NK-92 (cell line): ENCODE measurements around the gene TECTA.
"Not testable (repeated sequence)": the region's sequence is repeated elsewhere in the genome, so short reads cannot be mapped to it uniquely, and the experiment has no call there.

Source experiments
- DNase-seq: peaks from one replicate; lab custom pipeline; 2025; ENCODE audit not compliant: unreplicated experiment; lab: John Stamatoyannopoulos, UW

Gene TECTA

GRCh38 chr11:121091492-121092152 lies 9.4 kb upstream of the TECTA start:
- DNase-seq, result no peak

- DNase-seq, result no peak
These were observed 5.5 kb upstream of the TECTA start for GRCh38 chr11:121095561-121095960.

- DNase-seq, result no peak
These were observed 1.7 kb upstream of the TECTA start for GRCh38 chr11:121099364-121099763.

GRCh38 chr11:121099885-121100284 lies 1.2 kb upstream of the TECTA start:
- DNase-seq, result no peak

GRCh38 chr11:121104312-121104762 lies 3.3 kb downstream of the TECTA start:
- DNase-seq, result no peak

- no peak for DNase-seq
These were observed 4.0 kb downstream of the TECTA start for GRCh38 chr11:121105063-121105480.

GRCh38 chr11:121105481-121106195 lies 4.6 kb downstream of the TECTA start:
- no peak for DNase-seq

- DNase-seq, result no peak
These were observed 5.8 kb downstream of the TECTA start for GRCh38 chr11:121106812-121107211.

GRCh38 chr11:121108413-121108812 lies 7.4 kb downstream of the TECTA start:
- DNase-seq, result no peak

GRCh38 chr11:121109471-121109870 lies 8.4 kb downstream of the TECTA start:
- no peak for DNase-seq

GRCh38 chr11:121109916-121110586 lies 9.0 kb downstream of the TECTA start:
- no peak for DNase-seq

- DNase-seq, result no peak
These were observed 10.1 kb downstream of the TECTA start for GRCh38 chr11:121110871-121111724.

- DNase-seq, result no peak
These were observed 11.7 kb downstream of the TECTA start for GRCh38 chr11:121112498-121113455.

- DNase-seq, result no peak
These were observed 12.6 kb downstream of the TECTA start for GRCh38 chr11:121113611-121114010.

GRCh38 chr11:121115024-121115423 lies 14.0 kb downstream of the TECTA start:
- not testable (repeated sequence) for DNase-seq

- DNase-seq, result no peak
These were observed 16.7 kb downstream of the TECTA start for GRCh38 chr11:121117788-121118187.

GRCh38 chr11:121119440-121119839 lies 18.4 kb downstream of the TECTA start:
- no peak for DNase-seq

GRCh38 chr11:121122328-121122727 lies 21.3 kb downstream of the TECTA start:
- DNase-seq, result no peak

GRCh38 chr11:121123496-121124069 lies 22.5 kb downstream of the TECTA start:
- DNase-seq, result no peak

GRCh38 chr11:121127809-121128208 lies 26.8 kb downstream of the TECTA start:
- no peak for DNase-seq
